Psoas muscle (tissue), 8 donors: ENCODE data around the gene CTU2. TPM values are rescaled to one million over a fixed set of nuclear protein-coding genes. Genes with fewer than 3 reads are reported as not detected.

Experiments
- ATAC-seq, 4 donors: fragments of 200-7000 bp; cut with Tn5 transposase; one replicate each; pipeline ENCODE4 v1.9.1; 2020; ENCODE audit warnings: moderate library complexity in 3 of 4, mild to moderate bottlenecking in 2 of 4
- DNase-seq, 2 donors: peaks; one replicate each; pipeline ENCODE4 v3.0.0-alpha.2; 2020
- H3K27ac ChIP-seq: fragments of 200-600 bp; one replicate; pipeline ENCODE4 v1.8.0; 2022
- H3K27me3 ChIP-seq, 3 donors: fragments of 200-600 bp in 1 of 3; one replicate each; pipeline versions ENCODE4 v1.6.1 to v1.8.0; 2013 to 2022; ENCODE audit warnings: low read length in 2 of 3, mild to moderate bottlenecking in 2 of 3, moderate library complexity in 1 of 3; ENCODE audit not compliant: insufficient read depth in 3 of 3
- H3K36me3 ChIP-seq, 2 donors: fragments of 200-600 bp in 1 of 2; one replicate each; pipeline versions ENCODE4 v1.6.1 to v1.8.0; 2013 to 2022; ENCODE audit warnings: low read depth in 1 of 2, mild to moderate bottlenecking in 1 of 2, moderate library complexity in 1 of 2; ENCODE audit not compliant: insufficient read depth in 1 of 2
- H3K4me1 ChIP-seq: fragments of 200-600 bp; one replicate; pipeline ENCODE4 v1.8.0; 2022
- H3K4me3 ChIP-seq: fragments of 200-600 bp; one replicate; pipeline ENCODE4 v1.8.0; 2022; ENCODE audit warnings: mild to moderate bottlenecking
- H3K9me3 ChIP-seq: fragments of 200-600 bp; one replicate; pipeline ENCODE4 v1.8.0; 2022
- CTCF ChIP-seq: fragments of 200-600 bp; IDR thresholded peaks from one replicate; pipeline ENCODE4 v1.8.0; 2022; ENCODE audit warnings: antibody characterized with exemption
- WGBS, 3 donors: extraction: QIAGEN DNeasy Blood & Tissue Kit; methylation state at CpG; one replicate each; pipeline versions ENCODE4 v1.1.6 to v1.1.7; 2013; 5-methylcytosine and 5-hydroxymethylcytosine counted together
- intact Hi-C, 2 donors: fragments of 100-400 bp; cut with DNase I; formaldehyde crosslinking; loops; one replicate each; pipeline versions ENCODE4 v1.11.0 to v1.14.2; 2022
- polyA plus RNA-seq, 3 donors: library from polyadenylated mRNA; stranded (reverse); fragments of 200-250 nt; gene quantifications; one replicate each; pipeline ENCODE4 v1.2.3, GENCODE V29; 2013
- total RNA-seq, 4 donors: library from RNA; stranded (reverse); fragmentation: NEBNext Ultra II Directional in 2 of 4; extraction: Animal tissue kit (Norgen Biotek cat#: 25700) in 2 of 4; gene quantifications; one replicate each; pipeline versions ENCODE4 v1.2.1 to v1.2.4, GENCODE V29; 2021 to 2023
- donor health status: healthy with polysubstance abuse.
- donor health status: DM: no; HTN: no; CAD: no; lungs with moderate emphysema.
- donor health status: Bipolar disorder and iron deficiency.
- donor health status: healthy.
- donor health status: DM: yes; HTN: yes; CAD: no.
- donor health status: DM: no; HTN: no; CAD: no.
- donor health status: DM: no; HTN: no; CAD: no.
- donor health status: DM: yes; HTN: yes; CAD: no.

The CTU2 gene
- total and polyA plus RNA-seq, 7 donors: 12.4 to 24.1 (median 20.2) TPM

- intact Hi-C loops: loop anchor here (2.0 to 5.0 kb wide), 4 partner anchors 47 to 472 kb away; partner anchors contain the start of gene PIEZO1 (in 1 of the 2)
- DNase-seq (no peak), ATAC-seq (no peak)
- Histone ChIP-seq H3K4me1 (no peaks in the 10 kb centered on the region), H3K9me3 (no peaks in the 10 kb centered on the region), H3K36me3 (peaks cover 0 to 4% of the 10 kb centered on the region in 2 donors), H3K27me3 (peaks cover 0 to 6% (median 3%) of the 10 kb centered on the region in 3 donors), H3K27ac (no peak overlapping the region), H3K4me3 (no peak overlapping the region)
- no peak for TF ChIP-seq CTCF
- 61 to 75% (median 70%) methylated on average over 25 to 33 of the region's 33 CpGs for WGBS, 3 donors
These were observed 33.8 kb downstream of the CTU2 start for GRCh38 chr16:88739977-88740726.

- Histone ChIP-seq H3K36me3 (peaks cover 0 to 4% of the 10 kb centered on the region in 2 donors), H3K4me1 (no peaks in the 10 kb centered on the region), H3K4me3 (no peak overlapping the region), H3K27ac (no peak overlapping the region), H3K9me3 (no peaks in the 10 kb centered on the region), H3K27me3 (peaks cover 0 to 6% (median 3%) of the 10 kb centered on the region in 3 donors)
- 76 to 88% (median 83%) methylated on average over 12 of the region's 12 CpGs for WGBS, 3 donors
- no peak for DNase-seq
- TF ChIP-seq CTCF: no peak
- intact Hi-C loops: loop anchor here in 1 of 2 donors (5.0 kb wide), 1 partner anchor 47 kb away; the partner anchor contains the start of gene PIEZO1
- no peak for ATAC-seq
These were observed 34.4 kb downstream of the CTU2 start for GRCh38 chr16:88740727-88741055.

GRCh38 chr16:88741368-88741767, 35.1 kb downstream of the CTU2 start:
- no peak for ATAC-seq
- peaks cover 0 to 4% of the 10 kb centered on the region in 2 donors for H3K36me3 ChIP-seq
- no peak overlapping the region for H3K27ac ChIP-seq
- no peaks in the 10 kb centered on the region for H3K4me1 ChIP-seq
- DNase-seq: no peak
- H3K9me3 ChIP-seq: no peaks in the 10 kb centered on the region
- WGBS, 3 donors: 84 to 89% (median 86%) methylated on average over 13 to 17 of the region's 17 CpGs
- peaks cover 0 to 6% (median 3%) of the 10 kb centered on the region in 3 donors for H3K27me3 ChIP-seq
- intact Hi-C loops: loop anchor here in 1 of 2 donors (5.0 kb wide), 1 partner anchor 46 kb away; the partner anchor contains the start of gene PIEZO1
- TF ChIP-seq CTCF: no peak
- no peak overlapping the region for H3K4me3 ChIP-seq

- intact Hi-C loops: loop anchor here (2.0 to 5.0 kb wide), 2 partner anchors 38 to 44 kb away; partner anchors contain the start of gene PIEZO1 (in 1 of the 2)
- Histone ChIP-seq H3K27me3 (peaks cover 0 to 9% (median 3%) of the 10 kb centered on the region in 3 donors), H3K4me1 (no peaks in the 10 kb centered on the region), H3K36me3 (peaks cover 0 to 4% of the 10 kb centered on the region in 2 donors), H3K9me3 (no peaks in the 10 kb centered on the region), H3K27ac (no peak overlapping the region), H3K4me3 (no peak overlapping the region)
- DNase-seq (no peak), ATAC-seq (no peak)
- TF ChIP-seq CTCF: no peak
- 70 to 79% (median 78%) methylated on average over 18 to 19 of the region's 19 CpGs for WGBS, 3 donors
These were observed 36.7 kb downstream of the CTU2 start for GRCh38 chr16:88742896-88743605.
